GM19328 (cell line): ENCODE results near the gene TTLL4.
"Not testable (repeated sequence)": the region's sequence is repeated elsewhere in the genome, so short reads cannot be mapped to it uniquely, and the experiment has no call there.

Source experiments
- ATAC-seq: cut with Tn5 transposase; IDR thresholded peaks from one replicate; pipeline ENCODE4 v1.9.1; 2021; ENCODE audit warnings: mild to moderate bottlenecking, moderate library complexity; ENCODE audit not compliant: unreplicated experiment

Gene TTLL4

GRCh38 chr2:218736531-218736930 lies 25.9 kb downstream of the TTLL4 start:
- no peak for ATAC-seq

- ATAC-seq, result peak; percentile 57
Measured at GRCh38 chr2:218743068-218743467, 32.4 kb downstream of the TTLL4 start.

GRCh38 chr2:218744615-218745014 lies 34.0 kb downstream of the TTLL4 start:
- no peak for ATAC-seq

- ATAC-seq, result no peak
Measured at GRCh38 chr2:218745160-218745558, 34.5 kb downstream of the TTLL4 start.

- no peak for ATAC-seq
Measured at GRCh38 chr2:218745559-218746469, 35.2 kb downstream of the TTLL4 start.

- ATAC-seq, result no peak
Measured at GRCh38 chr2:218746470-218746795, 35.8 kb downstream of the TTLL4 start.

GRCh38 chr2:218746960-218747359 lies 36.3 kb downstream of the TTLL4 start:
- ATAC-seq, result no peak

- ATAC-seq, result no peak
Measured at GRCh38 chr2:218748741-218749441, 38.3 kb downstream of the TTLL4 start.

GRCh38 chr2:218754201-218754600 lies 43.6 kb downstream of the TTLL4 start:
- ATAC-seq, result no peak

GRCh38 chr2:218754781-218755180 lies 44.1 kb downstream of the TTLL4 start:
- ATAC-seq, result no peak

- ATAC-seq, result no peak
Measured at GRCh38 chr2:218755198-218755566, 44.5 kb downstream of the TTLL4 start.

GRCh38 chr2:218755567-218756404 lies 45.2 kb downstream of the TTLL4 start:
- no peak for ATAC-seq

- no peak for ATAC-seq
Measured at GRCh38 chr2:218756599-218757377, 46.2 kb downstream of the TTLL4 start.

GRCh38 chr2:218761795-218762194 lies 51.2 kb downstream of the TTLL4 start:
- no peak for ATAC-seq

- ATAC-seq, result not testable (repeated sequence)
Measured at GRCh38 chr2:218772759-218773158, 62.1 kb downstream of the TTLL4 start.

GRCh38 chr2:218773881-218774280 lies 63.2 kb downstream of the TTLL4 start:
- ATAC-seq, result no peak

- no peak for ATAC-seq
Measured at GRCh38 chr2:218776488-218776887, 65.9 kb downstream of the TTLL4 start.

- ATAC-seq, result no peak
Measured at GRCh38 chr2:218777276-218777990, 66.8 kb downstream of the TTLL4 start.

- ATAC-seq, result no peak
Measured at GRCh38 chr2:218780046-218780445, 69.4 kb downstream of the TTLL4 start.
